Cardiac muscle cell (in vitro differentiated cells and primary cell): Measurements from ENCODE around the gene MAMDC2. TPM values are rescaled to one million over a fixed set of nuclear protein-coding genes. Genes with fewer than 3 reads are reported as not detected.

ENCODE experiments used
- DNase-seq, 2 donors: peaks; one replicate each; pipeline versions ENCODE4 v3.0.0 to v3.0.0-alpha.2; 2010 to 2017; ENCODE audit warnings: low read depth in 1 of 2, low spot score in 1 of 2
- H3K27ac ChIP-seq: fragments of 200-600 bp; sonication (generic); 2 replicates; pipeline ENCODE4 v1.5.1; 2016
- H3K27me3 ChIP-seq: fragments of 200-600 bp; sonication (generic); 2 replicates; pipeline ENCODE4 v1.6.0; 2016; ENCODE audit warnings: control low read depth
- H3K36me3 ChIP-seq: fragments of 200-600 bp; sonication (generic); 2 replicates; pipeline ENCODE4 v1.5.1; 2016; ENCODE audit warnings: control low read depth
- H3K4me1 ChIP-seq: fragments of 200-600 bp; sonication (generic); 2 replicates; pipeline ENCODE4 v1.8.1; 2017; ENCODE audit warnings: low read depth, mild to moderate bottlenecking, mixed run types
- H3K4me3 ChIP-seq: fragments of 200-600 bp; sonication (generic); 2 replicates; pipeline ENCODE4 v1.5.1; 2016; ENCODE audit warnings: mild to moderate bottlenecking
- H3K9me3 ChIP-seq: fragments of 200-600 bp; sonication (generic); 2 replicates; pipeline ENCODE4 v1.5.1; 2017; ENCODE audit warnings: low read depth, mild to moderate bottlenecking, control low read depth
- CTCF ChIP-seq: IDR thresholded peaks from 2 replicates; pipeline ENCODE4 v1.5.1; 2012; ENCODE audit warnings: low read depth, mild to moderate bottlenecking, low read length
- polyA plus RNA-seq: library from polyadenylated mRNA; unstranded; fragments of >200 nt; fragmentation: Nextera tagmentation; extraction: Ambion mirVana; gene quantifications from 2 replicates; pipeline ENCODE4 v1.2.1, GENCODE V29; 2016
- total RNA-seq: library from RNA; depleted of rRNA; stranded (reverse); fragments of >200 nt; gene quantifications from 2 replicates; pipeline ENCODE4 v1.2.3, GENCODE V29; 2016

Gene MAMDC2
- total and polyA plus RNA-seq, 2 experiments from 2014 or later, result 0.54 to 1.1 TPM

GRCh38 chr9:70020991-70021571 lies 22.6 kb upstream of the MAMDC2 start:
- H3K36me3 ChIP-seq, result no peaks in the 10 kb centered on the region
- peak in 1 of 2 donors; percentile 54 for DNase-seq
- no peak overlapping the region for H3K27ac ChIP-seq
- TF ChIP-seq CTCF, result no peak
- no peaks in the 10 kb centered on the region for H3K27me3 ChIP-seq
- H3K9me3 ChIP-seq, result no peaks in the 10 kb centered on the region
- H3K4me3 ChIP-seq, result no peak overlapping the region
- H3K4me1 ChIP-seq, result no peaks in the 10 kb centered on the region

- no peaks in the 10 kb centered on the region for H3K36me3 ChIP-seq
- H3K4me1 ChIP-seq, result no peaks in the 10 kb centered on the region
- TF ChIP-seq CTCF, result no peak
- H3K9me3 ChIP-seq, result no peaks in the 10 kb centered on the region
- no peak overlapping the region for H3K4me3 ChIP-seq
- no peak for DNase-seq
- no peak overlapping the region for H3K27ac ChIP-seq
- H3K27me3 ChIP-seq, result no peaks in the 10 kb centered on the region
Measured at GRCh38 chr9:70028287-70028686, 15.4 kb upstream of the MAMDC2 start.

- no peak for TF ChIP-seq CTCF
- H3K27ac ChIP-seq, result no peak overlapping the region
- DNase-seq, result peak in 1 of 2 donors; percentile 42
- H3K27me3 ChIP-seq, result no peaks in the 10 kb centered on the region
- H3K4me1 ChIP-seq, result no peaks in the 10 kb centered on the region
- H3K36me3 ChIP-seq, result no peaks in the 10 kb centered on the region
- H3K4me3 ChIP-seq, result no peak overlapping the region
- H3K9me3 ChIP-seq, result no peaks in the 10 kb centered on the region
Measured at GRCh38 chr9:70030156-70030555, 13.5 kb upstream of the MAMDC2 start.

- Histone ChIP-seq H3K4me3 (no peak overlapping the region), H3K27ac (no peak overlapping the region), H3K27me3 (no peaks in the 10 kb centered on the region), H3K9me3 (no peaks in the 10 kb centered on the region), H3K4me1 (no peaks in the 10 kb centered on the region), H3K36me3 (no peaks in the 10 kb centered on the region)
- no peak for DNase-seq
- no peak for TF ChIP-seq CTCF
Measured at GRCh38 chr9:70031141-70031545, 12.5 kb upstream of the MAMDC2 start.

GRCh38 chr9:70034271-70034711 lies 9.4 kb upstream of the MAMDC2 start:
- no peak for TF ChIP-seq CTCF
- DNase-seq, result no peak
- Histone ChIP-seq H3K9me3 (no peaks in the 10 kb centered on the region), H3K4me3 (no peak overlapping the region), H3K27me3 (no peaks in the 10 kb centered on the region), H3K4me1 (no peaks in the 10 kb centered on the region), H3K36me3 (no peaks in the 10 kb centered on the region), H3K27ac (no peak overlapping the region)
